LNCaP clone FGC (cell line): ENCODE data around the gene SKIDA1.

ENCODE experiments used
- DNase-seq: peaks from one replicate; pipeline ENCODE4 v3.0.0-alpha.2; 2011; ENCODE audit warnings: low read depth
- H3K4me3 ChIP-seq: 2 replicates; pipeline ENCODE4 v1.5.1; 2011; ENCODE audit warnings: mild to moderate bottlenecking, low read depth, low read length, control low read depth
- CTCF ChIP-seq: IDR thresholded peaks from 2 replicates; pipeline ENCODE4 v1.5.1; 2012; ENCODE audit warnings: mild to moderate bottlenecking; ENCODE audit not compliant: control insufficient read depth, insufficient read depth; ENCODE audit errors: extremely low read depth

SKIDA1 gene

GRCh38 chr10:21488957-21489446, 36.5 kb downstream of the SKIDA1 start:
- no peak overlapping the region for H3K4me3 ChIP-seq
- DNase-seq, result no peak
- TF ChIP-seq CTCF, result no peak

GRCh38 chr10:21488246-21488956, 37.1 kb downstream of the SKIDA1 start:
- no peak for TF ChIP-seq CTCF
- DNase-seq, result no peak
- H3K4me3 ChIP-seq, result no peak overlapping the region

- no peak overlapping the region for H3K4me3 ChIP-seq
- no peak for DNase-seq
- TF ChIP-seq CTCF, result no peak
Observed at GRCh38 chr10:21487416-21488180, 37.9 kb downstream of the SKIDA1 start.

GRCh38 chr10:21482821-21483220, 42.7 kb downstream of the SKIDA1 start:
- TF ChIP-seq CTCF, result no peak
- no peak overlapping the region for H3K4me3 ChIP-seq
- DNase-seq, result no peak

- TF ChIP-seq CTCF, result no peak
- H3K4me3 ChIP-seq, result no peak overlapping the region
- DNase-seq, result no peak
Observed at GRCh38 chr10:21481407-21481806, 44.1 kb downstream of the SKIDA1 start.

- H3K4me3 ChIP-seq, result no peak overlapping the region
- DNase-seq, result no peak
- no peak for TF ChIP-seq CTCF
Observed at GRCh38 chr10:21479570-21480315, 45.7 kb downstream of the SKIDA1 start.
